ENCODE data around the gene GARIN5B.
A peak's percentile ranks its signal among the peaks of the same experiment; 100 is the strongest.
"Not testable (repeated sequence)": the region's sequence is repeated elsewhere in the genome, so short reads cannot be mapped to it uniquely, and the experiment has no call there.

GARIN5B gene

DNA sequence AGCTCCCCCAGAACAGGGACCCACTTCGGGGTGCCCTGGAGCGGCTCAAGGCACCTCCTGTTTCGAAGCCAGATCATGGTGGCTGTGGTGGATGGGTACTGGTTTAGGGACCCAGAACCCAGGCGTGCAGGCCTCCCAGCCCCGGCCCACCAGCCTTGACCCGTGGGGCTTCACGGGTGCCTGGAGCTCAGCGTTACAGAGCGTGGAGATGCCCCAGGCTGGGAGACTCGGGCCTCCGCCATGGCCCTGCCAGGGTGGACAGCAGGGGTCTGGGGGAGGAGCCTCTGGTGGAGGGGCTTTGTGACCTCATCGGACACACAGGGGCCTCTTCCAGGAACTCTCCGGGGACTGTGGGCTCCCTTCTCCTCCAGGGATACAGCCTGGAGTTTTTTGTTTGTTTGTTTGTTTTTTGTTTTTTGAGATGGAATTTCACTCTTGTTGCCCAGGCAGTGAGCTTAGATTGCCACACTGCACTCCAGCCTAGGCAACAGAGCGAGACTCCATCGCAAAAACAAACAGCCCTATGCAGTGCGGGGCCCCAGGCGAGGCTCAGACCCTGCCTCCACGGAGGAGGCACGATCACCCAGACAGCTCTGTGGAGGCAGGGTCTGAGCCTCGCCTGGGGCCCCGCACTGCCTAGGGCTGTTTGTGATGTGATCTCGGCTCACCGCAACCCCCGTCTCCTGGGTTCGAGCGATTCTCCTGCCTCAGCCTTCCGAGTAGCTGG is at the start of gene GARIN5B:
TSS of gene GARIN5B (minus strand) at position 271 of the 727 bp plus-strand sequence. CDS start at position 77, 194 bp downstream.
- no peak for DNase-seq (ENCODE audit: low spot score)

DNA sequence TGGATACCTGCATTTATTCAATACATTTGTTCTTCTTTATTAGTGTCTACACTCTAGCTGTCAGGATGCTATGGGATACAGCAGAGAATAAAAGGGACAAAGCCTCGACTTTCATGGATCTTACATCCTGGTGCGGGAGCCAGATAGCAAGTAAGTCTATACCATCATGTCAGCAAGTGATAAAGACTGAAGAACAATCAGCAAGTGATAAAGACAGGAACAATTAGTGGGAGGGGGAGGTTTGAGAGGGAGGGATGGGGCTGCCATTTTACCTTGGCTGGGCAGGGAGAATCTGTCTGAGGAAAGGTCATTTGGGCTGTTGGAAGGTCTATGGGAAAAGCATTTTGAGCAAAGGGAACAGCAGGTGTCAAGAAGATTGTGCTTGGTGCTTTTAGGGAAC is 47.1 kb upstream of the GARIN5B start:
- no peak for DNase-seq (ENCODE audit: low spot score)

DNA sequence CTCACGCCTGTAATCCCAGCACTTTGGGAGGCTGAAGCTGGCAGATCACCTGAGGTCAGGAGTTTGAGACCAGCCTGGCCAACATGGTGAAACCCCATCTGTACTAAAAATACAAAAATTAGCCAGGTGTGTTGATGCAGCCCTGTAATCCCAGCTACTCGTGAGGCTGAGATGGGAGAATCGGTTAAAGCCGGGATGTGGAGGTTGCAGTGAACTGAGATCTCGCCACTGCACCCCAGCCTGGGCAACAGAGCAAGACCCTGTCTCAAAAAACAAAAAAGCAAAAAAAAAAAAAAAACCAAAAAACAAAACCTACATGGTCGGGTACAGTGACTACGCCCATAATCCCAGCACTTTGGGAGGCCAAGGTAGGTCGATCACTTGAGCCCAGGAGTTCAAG is 46.1 kb upstream of the GARIN5B start:
- not testable (repeated sequence) for DNase-seq (ENCODE audit: low spot score)

DNA sequence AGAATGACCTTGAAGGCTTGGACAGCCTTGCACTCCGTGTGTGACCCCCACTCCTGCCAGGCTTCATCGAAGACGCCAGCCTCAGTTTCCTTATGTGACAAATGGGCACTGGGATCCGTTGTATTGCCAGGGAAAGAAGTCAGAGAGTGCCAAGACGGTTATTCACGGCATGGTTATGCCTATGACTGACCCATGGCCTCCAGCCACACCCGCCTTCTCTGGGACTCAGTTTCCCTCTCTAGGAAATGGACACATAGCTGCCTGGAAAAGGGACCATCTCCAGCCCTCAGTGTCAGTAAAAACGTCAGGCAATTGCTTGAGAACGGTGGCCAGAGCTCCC is 45.4 kb upstream of the GARIN5B start:
- no peak for DNase-seq (ENCODE audit: low spot score)

DNA sequence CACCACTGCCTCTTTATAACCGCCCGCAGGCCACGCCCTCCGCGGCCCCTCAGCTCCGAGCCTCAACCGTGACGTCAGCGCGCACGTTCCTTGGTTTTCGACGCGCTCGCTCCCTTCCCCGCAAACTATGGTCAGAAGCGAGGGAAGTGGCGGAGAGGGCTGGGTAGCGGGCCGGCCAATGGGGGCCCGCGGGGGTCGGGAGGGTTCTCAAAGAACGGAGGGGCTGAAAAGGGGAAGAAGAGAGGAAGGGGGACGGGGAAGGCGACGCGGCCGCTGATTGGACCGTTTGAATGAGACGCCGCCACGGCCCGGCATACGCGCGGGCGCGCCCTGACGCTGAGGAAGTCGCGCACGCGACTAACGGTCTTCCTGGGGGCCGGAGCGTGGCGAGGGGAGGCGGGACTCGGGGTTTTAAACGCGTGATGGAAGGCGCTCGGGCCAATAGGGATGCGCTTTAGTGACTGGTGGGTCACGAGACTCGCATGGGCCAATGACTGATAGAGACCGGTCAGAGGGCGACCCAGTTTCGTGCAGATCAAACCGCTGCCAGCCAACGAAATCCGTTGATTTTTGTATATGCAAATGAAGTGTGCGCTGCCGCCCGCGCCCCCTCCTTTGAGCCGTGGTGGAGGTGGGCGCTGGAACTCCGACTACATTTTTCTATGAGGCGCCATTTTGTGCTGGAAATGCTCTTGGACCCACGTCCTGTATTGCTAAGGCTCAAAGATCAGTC is 44.9 kb upstream of the GARIN5B start:
- peak; percentile 99 for DNase-seq (ENCODE audit: low spot score)

- not testable (repeated sequence) for DNase-seq (ENCODE audit: low spot score)
These were observed 44.4 kb upstream of the GARIN5B start, which contains the start of gene UBE2S for GRCh38 chr19:55407550-55407799. Gene UBE2S, minus strand, starts transcription at chr19:55407788. Its CDS starts 199 bp downstream, at chr19:55407589.

GRCh38 chr19:55406826-55407549 is 43.9 kb upstream of the GARIN5B start:
- peak; percentile 68 for DNase-seq (ENCODE audit: low spot score)

DNA sequence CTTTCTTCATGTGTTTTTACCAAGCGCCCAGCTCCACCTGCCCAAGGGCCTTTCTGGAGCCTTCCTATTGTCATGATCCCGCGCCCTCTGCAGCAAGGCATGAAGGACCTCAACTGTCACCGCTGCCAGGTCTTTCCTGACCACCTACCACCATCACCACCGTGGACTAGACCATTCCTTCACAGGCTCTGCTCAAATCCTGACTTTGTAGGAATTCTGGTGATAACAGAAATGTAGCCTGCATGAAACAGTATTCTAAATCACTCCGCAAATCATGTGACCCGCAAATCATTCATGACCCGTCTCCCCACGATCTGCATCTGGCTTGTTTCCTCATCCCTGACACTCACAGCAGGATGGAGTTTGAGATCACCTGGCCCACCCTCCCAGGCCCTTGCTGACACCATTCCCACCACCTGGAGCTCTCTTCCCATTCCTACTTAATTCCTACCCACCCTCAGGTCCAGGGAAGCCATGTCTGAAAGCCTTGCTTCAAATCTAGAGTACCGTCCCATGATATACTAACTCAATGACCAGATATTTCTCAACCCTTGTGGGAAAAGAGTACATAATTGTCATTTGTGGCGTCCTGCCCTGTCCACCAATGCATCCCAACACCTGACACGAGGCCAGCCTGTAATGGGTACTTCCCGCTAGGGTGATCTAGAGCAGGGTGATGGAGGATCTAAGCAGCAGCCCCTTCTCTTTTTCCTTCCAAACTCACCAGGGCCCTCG is 43.2 kb upstream of the GARIN5B start:
- no peak for DNase-seq (ENCODE audit: low spot score)

DNA sequence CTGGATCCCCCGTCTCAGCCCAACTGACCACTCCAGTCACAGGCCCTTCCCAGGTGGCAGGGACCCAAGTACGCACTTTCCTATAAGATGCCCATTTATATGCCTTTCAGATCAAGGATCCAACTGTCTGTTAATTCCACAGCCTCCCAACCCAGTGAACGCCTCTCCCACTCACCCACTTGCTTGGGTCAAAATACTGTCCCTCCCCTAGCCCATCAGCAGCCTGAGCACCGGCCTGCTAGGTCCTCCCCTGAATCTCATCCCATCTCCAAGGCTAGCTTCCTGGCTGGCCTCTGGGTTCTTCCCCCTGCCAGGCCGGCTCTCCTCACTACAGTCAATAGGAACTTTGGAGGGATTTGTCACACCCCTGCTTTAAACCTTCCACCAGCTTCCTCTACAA is 42.6 kb upstream of the GARIN5B start:
- no peak for DNase-seq (ENCODE audit: low spot score)

- DNase-seq (ENCODE audit: low spot score): no peak
These were observed 39.4 kb upstream of the GARIN5B start for GRCh38 chr19:55402509-55402908.

GRCh38 chr19:55401390-55401789 is 38.3 kb upstream of the GARIN5B start:
- DNase-seq (ENCODE audit: low spot score): not testable (repeated sequence)

DNA sequence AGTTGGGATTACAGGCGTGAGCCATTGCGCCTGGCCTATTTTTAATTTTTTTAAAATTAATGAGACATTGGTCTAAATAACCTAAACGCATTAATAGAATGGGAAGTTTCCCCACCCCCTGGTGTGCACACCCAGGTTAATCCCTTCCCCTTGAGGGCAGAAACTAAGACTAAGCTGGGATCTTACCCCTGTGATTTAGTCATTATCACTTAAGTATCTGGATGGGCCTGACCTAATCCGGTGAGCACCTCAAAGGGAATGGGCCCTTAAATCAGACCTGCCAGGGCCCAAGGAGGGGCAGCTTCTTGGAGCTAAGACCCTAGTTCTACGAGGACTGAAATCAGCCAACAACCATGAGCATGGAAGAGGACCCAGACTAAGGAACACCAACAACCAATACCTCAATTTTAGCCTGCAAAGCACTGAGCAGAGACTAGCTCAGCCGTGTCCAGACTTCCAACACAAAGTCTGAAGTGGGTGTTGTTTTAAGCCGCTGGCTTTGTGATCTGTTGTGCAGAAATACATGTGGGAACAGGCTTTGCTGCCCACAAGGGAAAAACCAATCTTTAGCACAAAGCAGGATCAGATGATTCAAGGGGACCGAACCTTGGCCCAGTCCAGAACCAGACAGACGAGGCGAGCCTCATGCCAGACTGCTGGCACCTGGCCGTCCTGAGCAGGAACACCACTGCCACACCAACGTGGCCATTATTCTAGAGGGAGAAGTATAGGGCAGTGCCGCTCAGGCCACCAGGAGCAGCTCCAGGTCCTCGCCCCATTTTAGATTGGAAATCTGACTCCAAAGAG is 37.4 kb upstream of the GARIN5B start:
- DNase-seq (ENCODE audit: low spot score): no peak

- DNase-seq (ENCODE audit: low spot score): no peak
These were observed 35.3 kb upstream of the GARIN5B start for GRCh38 chr19:55398200-55398925.

- no peak for DNase-seq (ENCODE audit: low spot score)
These were observed 30.0 kb upstream of the GARIN5B start for GRCh38 chr19:55392820-55393761.

DNA sequence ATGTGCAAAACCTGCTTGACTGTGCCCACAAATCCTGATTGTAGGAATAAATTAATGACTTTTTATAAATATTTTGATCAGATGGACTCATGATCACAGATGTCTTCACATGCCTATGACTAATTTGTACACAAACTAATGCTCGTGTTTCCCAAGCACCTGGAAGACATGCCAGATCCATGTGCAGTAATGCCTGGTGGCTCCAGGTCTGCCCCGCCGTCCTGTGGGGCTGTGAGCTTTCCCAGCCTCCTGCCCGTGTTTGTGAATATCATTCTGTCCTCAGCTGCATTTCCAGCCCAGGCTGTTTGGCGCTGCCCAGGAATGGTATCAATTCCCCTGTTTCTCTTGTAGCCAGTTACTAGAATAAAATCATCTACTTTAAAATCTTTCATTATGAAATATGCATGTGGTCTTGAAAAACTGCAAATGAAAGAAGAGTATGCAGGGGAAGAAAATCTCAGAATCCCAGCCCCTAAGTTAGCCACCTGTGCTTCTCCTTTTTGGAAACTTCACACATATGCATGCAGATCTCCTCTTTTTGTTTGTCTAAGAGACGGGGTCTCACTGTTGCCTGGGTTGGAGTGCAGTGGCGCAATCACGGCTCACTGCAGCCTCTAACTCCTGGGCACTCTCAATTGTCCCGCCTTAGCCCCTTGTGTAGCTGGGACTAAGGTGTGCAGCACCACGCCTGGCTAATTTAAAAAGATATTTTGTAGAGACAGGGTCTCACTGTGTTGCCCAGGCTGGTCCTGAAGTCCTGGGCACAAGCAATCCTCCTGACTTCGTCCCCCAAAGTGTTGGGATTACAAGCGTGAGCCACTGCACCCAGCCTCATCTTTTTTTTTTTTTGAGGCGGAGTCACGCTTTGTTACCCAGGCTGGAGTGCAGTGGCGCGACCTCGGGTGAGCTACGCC is 28.9 kb upstream of the GARIN5B start:
- no peak for DNase-seq (ENCODE audit: low spot score)

DNA sequence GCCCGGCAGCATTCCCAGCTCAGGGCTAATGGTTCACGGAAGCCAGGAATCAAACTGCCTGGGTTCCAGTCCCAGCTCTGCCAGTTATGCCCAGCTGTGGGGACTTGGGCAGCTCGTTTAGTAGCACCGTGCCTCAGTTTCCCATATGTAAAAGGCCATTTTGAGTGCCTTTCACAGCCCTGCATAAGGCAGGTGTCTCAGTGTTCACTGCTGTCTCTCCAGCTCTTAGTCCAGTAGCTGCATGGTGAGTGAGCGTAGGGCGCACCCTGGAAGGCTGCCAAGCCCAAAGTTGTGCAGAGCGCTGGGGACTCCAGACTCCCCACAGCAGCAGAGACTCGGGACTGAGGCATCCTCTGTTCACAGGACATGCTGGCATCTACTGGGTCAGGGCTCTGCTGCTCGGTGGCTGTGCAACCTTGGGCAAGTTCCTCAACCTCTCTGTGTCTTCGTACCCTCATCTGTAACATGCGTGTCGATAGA is 28.2 kb upstream of the GARIN5B start:
- no peak for DNase-seq (ENCODE audit: low spot score)

DNA sequence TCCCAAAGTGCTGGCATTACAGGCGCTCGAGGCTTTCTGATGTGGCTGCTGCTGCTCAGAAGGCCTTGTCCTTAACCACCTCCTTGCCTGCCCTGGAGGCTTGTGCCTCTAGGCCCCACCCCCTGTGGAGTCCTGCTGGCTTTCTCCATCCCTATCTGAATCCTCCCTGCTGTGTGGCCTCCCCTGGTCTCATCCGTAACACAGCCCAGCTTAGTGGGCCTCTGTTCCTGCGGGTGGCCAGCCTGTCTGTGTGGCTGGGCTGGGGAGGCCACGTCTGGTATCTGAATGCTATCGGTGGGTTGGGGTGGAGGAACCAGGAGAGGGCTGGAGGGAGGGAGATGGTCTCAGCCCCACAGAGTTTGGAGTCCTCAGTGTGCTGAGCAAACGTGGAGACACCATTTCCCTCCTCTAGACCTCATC is 27.4 kb upstream of the GARIN5B start:
- no peak for DNase-seq (ENCODE audit: low spot score)

Data from AG20443 (cell line).